HCT116 (cell line): ENCODE measurements around the gene DENND6A.

Experiments used
- ATF3 ChIP-seq: IDR thresholded peaks from 2 replicates; pipeline ENCODE4 v1.6.1; 2012
- CEBPB ChIP-seq: IDR thresholded peaks from 2 replicates; pipeline ENCODE4 v1.6.1; 2012; ENCODE audit warnings: low read depth
- CTCF ChIP-seq, 3 experiments: fragments of 200-600 bp in 1 of 3; sonication (generic) in 1 of 3; IDR thresholded peaks in 2 of 3; conservative IDR thresholded peaks in 1 of 3; 2 replicates each; pipeline ENCODE4 v1.5.1; 2012 to 2017; ENCODE audit warnings: low read depth in 2 of 3, low read length in 2 of 3, antibody characterized with exemption in 1 of 3, borderline replicate concordance in 1 of 3, control low read depth in 1 of 3, mild to moderate bottlenecking in 1 of 3, mixed read lengths in 1 of 3, mixed run types in 1 of 3, moderate library complexity in 1 of 3; ENCODE audit not compliant: insufficient read depth in 1 of 3
- EZH2 ChIP-seq: fragments of 200-600 bp; sonication (generic); IDR thresholded peaks from 2 replicates; pipeline ENCODE4 v1.6.1; 2017; ENCODE audit warnings: antibody characterized with exemption, mixed run types
- JUND ChIP-seq: IDR thresholded peaks from 2 replicates; pipeline ENCODE4 v1.6.1; 2012
- POLR2A ChIP-seq: IDR thresholded peaks from 2 replicates; pipeline ENCODE4 v1.7.0; 2011; ENCODE audit warnings: borderline replicate concordance; ENCODE audit not compliant: insufficient read depth, insufficient read length; ENCODE audit errors: extremely low read depth
- RAD21 ChIP-seq: IDR thresholded peaks from 2 replicates; pipeline ENCODE4 v1.6.1; 2012; ENCODE audit warnings: low read depth, mild to moderate bottlenecking
- TCF7L2 ChIP-seq: IDR thresholded peaks from 2 replicates; pipeline ENCODE4 v1.7.0; 2011; ENCODE audit warnings: borderline replicate concordance, inconsistent platforms; ENCODE audit not compliant: insufficient read depth, insufficient read length; ENCODE audit errors: extremely low read depth
- TF ChIP-seq, protein P1 (sequence below): IDR thresholded peaks from 2 replicates; pipeline ENCODE4 v1.6.1; 2011; ENCODE audit warnings: mild to moderate bottlenecking, low read length, moderate library complexity; ENCODE audit not compliant: insufficient replicate concordance; ENCODE audit errors: extremely low read depth

- TF ChIP-seq POLR2A (no peak), CTCF (IDR thresholded peaks at IDR 0.05 in 2 of 3, conservative IDR thresholded peaks at IDR 0.05 in 1 of 3; ENCODE audit: borderline replicate concordance in 1 of 3, insufficient read depth in 1 of 3, low read depth in 2 of 3, low read length in 2 of 3) (no peak), TCF7L2 (no peak), RAD21 (no peak), CEBPB (no peak), EZH2 (no peak), JUND (no peak), ATF3 (no peak)
- TF ChIP-seq, protein P1, sequence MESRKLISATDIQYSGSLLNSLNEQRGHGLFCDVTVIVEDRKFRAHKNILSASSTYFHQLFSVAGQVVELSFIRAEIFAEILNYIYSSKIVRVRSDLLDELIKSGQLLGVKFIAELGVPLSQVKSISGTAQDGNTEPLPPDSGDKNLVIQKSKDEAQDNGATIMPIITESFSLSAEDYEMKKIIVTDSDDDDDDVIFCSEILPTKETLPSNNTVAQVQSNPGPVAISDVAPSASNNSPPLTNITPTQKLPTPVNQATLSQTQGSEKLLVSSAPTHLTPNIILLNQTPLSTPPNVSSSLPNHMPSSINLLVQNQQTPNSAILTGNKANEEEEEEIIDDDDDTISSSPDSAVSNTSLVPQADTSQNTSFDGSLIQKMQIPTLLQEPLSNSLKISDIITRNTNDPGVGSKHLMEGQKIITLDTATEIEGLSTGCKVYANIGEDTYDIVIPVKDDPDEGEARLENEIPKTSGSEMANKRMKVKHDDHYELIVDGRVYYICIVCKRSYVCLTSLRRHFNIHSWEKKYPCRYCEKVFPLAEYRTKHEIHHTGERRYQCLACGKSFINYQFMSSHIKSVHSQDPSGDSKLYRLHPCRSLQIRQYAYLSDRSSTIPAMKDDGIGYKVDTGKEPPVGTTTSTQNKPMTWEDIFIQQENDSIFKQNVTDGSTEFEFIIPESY, result no peak
These were observed 87.2 kb downstream of the DENND6A start for GRCh38 chr3:57605683-57606082.
